ENCODE data around the gene GNA15.

Gene GNA15

GRCh38 chr19:3154957-3155736 lies 19.3 kb downstream of the GNA15 start:
- Histone ChIP-seq H3K9ac (ENCODE audit: low read depth, low read length) (peak overlapping the region; percentile 44), H3K4me2 (ENCODE audit: insufficient read depth, low read length) (peak overlapping the region; percentile 27; the same call in 1 of the 2 replicates), H3K27ac (ENCODE audit: low read length) (peak overlapping the region; percentile 93), H3K79me2 (ENCODE audit: insufficient read depth, low read length) (peaks cover 90% of the 10 kb centered on the region), H3K27me3 (ENCODE audit: insufficient read depth, low read length, poor library complexity) (no peaks in the 10 kb centered on the region), H3K4me3 (ENCODE audit: low read depth in 1 of 2, low read length in 2 of 2) (peak overlapping the region in 1 of 2 experiments; percentile 11; a peak in 1 of 4 replicates), H2AFZ (ENCODE audit: low read depth, low read length) (no peak overlapping the region), H4K20me1 (ENCODE audit: insufficient read depth, low read length) (peaks cover 28% of the 10 kb centered on the region), H3K4me1 (ENCODE audit: insufficient read depth, low read length) (peaks cover 62% of the 10 kb centered on the region), H3K9me3 (ENCODE audit: insufficient read depth, low read length, severe bottlenecking) (peaks cover 5% of the 10 kb centered on the region), H3K36me3 (ENCODE audit: insufficient read depth, low read length) (peaks cover 97% of the 10 kb centered on the region)
- DNase-seq (peak; percentile 99), ATAC-seq (ENCODE audit: insufficient read depth, low read depth) (peak; percentile 92)
- TF ChIP-seq EZH2 (IDR thresholded peaks at IDR 0.05; ENCODE audit: borderline replicate concordance, low read depth, low read length, severe bottlenecking) (no peak), CTCF (IDR thresholded peaks at IDR 0.05; ENCODE audit: borderline replicate concordance, extremely low read depth, low read length, poor library complexity, severe bottlenecking) (peak; percentile 22)

- H3K27ac ChIP-seq (ENCODE audit: low read length) = peak overlapping the region; percentile 93
- H3K9ac ChIP-seq (ENCODE audit: low read depth, low read length) = no peak overlapping the region
- H3K4me1 ChIP-seq (ENCODE audit: insufficient read depth, low read length) = peaks cover 41% of the 10 kb centered on the region
- H3K36me3 ChIP-seq (ENCODE audit: insufficient read depth, low read length) = peaks cover 96% of the 10 kb centered on the region
- DNase-seq (no peak), ATAC-seq (ENCODE audit: insufficient read depth, low read depth) (no peak)
- peaks cover 83% of the 10 kb centered on the region for H3K79me2 ChIP-seq (ENCODE audit: insufficient read depth, low read length)
- H3K27me3 ChIP-seq (ENCODE audit: insufficient read depth, low read length, poor library complexity) = no peaks in the 10 kb centered on the region
- peaks cover 5% of the 10 kb centered on the region for H3K9me3 ChIP-seq (ENCODE audit: insufficient read depth, low read length, severe bottlenecking)
- H2AFZ ChIP-seq (ENCODE audit: low read depth, low read length) = no peak overlapping the region
- no peak for TF ChIP-seq EZH2 (IDR thresholded peaks at IDR 0.05; ENCODE audit: borderline replicate concordance, low read depth, low read length, severe bottlenecking)
- TF ChIP-seq CTCF (IDR thresholded peaks at IDR 0.05; ENCODE audit: borderline replicate concordance, extremely low read depth, low read length, poor library complexity, severe bottlenecking) = no peak
- no peak overlapping the region for H3K4me3 ChIP-seq (ENCODE audit: low read depth in 1 of 2, low read length in 2 of 2)
- H3K4me2 ChIP-seq (ENCODE audit: insufficient read depth, low read length) = no peak overlapping the region
- H4K20me1 ChIP-seq (ENCODE audit: insufficient read depth, low read length) = peaks cover 7% of the 10 kb centered on the region; the same call in 1 of the 2 replicates
Measured at GRCh38 chr19:3157096-3157845, 21.4 kb downstream of the GNA15 start.

- H3K4me1 ChIP-seq (ENCODE audit: insufficient read depth, low read length) = peaks cover 18% of the 10 kb centered on the region
- no peak overlapping the region for H3K4me3 ChIP-seq (ENCODE audit: low read depth in 1 of 2, low read length in 2 of 2)
- H3K27ac ChIP-seq (ENCODE audit: low read length) = peak overlapping the region; percentile 49
Measured at GRCh38 chr19:3159565-3159964, 23.7 kb downstream of the GNA15 start.

More at GRCh38 chr19:3159565-3159964, 23.7 kb downstream of the GNA15 start:
- Histone ChIP-seq H3K79me2 (ENCODE audit: insufficient read depth, low read length) (peaks cover 76% of the 10 kb centered on the region), H3K36me3 (ENCODE audit: insufficient read depth, low read length) (peaks cover 96% of the 10 kb centered on the region), H3K27me3 (ENCODE audit: insufficient read depth, low read length, poor library complexity) (no peaks in the 10 kb centered on the region), H3K4me2 (ENCODE audit: insufficient read depth, low read length) (no peak overlapping the region), H3K9ac (ENCODE audit: low read depth, low read length) (no peak overlapping the region), H3K9me3 (ENCODE audit: insufficient read depth, low read length, severe bottlenecking) (no peaks in the 10 kb centered on the region), H4K20me1 (ENCODE audit: insufficient read depth, low read length) (peaks cover 15% of the 10 kb centered on the region; the same call in 1 of the 2 replicates), H2AFZ (ENCODE audit: low read depth, low read length) (no peak overlapping the region)
- DNase-seq (no peak), ATAC-seq (ENCODE audit: insufficient read depth, low read depth) (no peak)
- TF ChIP-seq EZH2 (IDR thresholded peaks at IDR 0.05; ENCODE audit: borderline replicate concordance, low read depth, low read length, severe bottlenecking) (no peak), CTCF (IDR thresholded peaks at IDR 0.05; ENCODE audit: borderline replicate concordance, extremely low read depth, low read length, poor library complexity, severe bottlenecking) (no peak)
